EH (cell line): ENCODE measurements around the gene WBP2NL.

Experiments
- DNase-seq: peaks from one replicate; pipeline ENCODE4 v3.0.0-alpha.2; 2015; ENCODE audit warnings: low read depth

Gene WBP2NL

DNA sequence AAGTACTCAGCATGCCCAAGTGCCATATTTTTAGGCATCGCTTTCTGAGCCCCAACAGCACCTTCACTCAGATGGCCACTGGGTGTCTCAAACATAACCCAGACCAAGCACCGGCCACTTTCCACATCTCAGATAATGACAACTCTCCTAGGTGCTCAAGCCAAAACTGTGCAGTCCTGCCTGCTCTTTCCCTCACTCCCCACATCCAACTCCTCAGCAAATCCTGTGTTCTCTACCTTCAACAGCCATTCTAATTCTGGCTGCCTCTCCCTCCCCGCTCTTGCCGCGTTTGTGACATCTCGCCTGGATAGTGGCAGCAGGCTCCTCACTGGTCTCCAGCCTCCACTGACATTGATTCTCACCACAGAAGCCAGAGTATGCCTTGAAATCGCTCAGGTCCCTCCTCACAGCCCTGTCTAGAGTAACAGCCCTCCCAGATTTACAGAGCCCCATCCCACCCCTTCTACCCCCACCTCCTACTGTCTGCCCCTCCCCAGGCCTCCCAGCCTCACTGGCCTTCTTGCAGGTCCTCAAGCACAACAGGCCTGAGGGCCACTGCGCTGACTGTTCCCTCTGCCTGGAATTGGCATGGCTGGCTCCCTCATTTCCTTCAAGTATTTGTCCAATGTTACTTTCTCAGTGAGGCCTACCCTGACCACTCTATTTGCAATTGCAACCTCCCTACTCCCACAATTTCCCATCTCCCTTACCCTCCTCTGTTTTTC, 74.2 kb downstream of the WBP2NL start:
- DNase-seq: no peak

GRCh38 chr22:42073621-42074041, 75.0 kb downstream of the WBP2NL start:
- no peak for DNase-seq

DNA sequence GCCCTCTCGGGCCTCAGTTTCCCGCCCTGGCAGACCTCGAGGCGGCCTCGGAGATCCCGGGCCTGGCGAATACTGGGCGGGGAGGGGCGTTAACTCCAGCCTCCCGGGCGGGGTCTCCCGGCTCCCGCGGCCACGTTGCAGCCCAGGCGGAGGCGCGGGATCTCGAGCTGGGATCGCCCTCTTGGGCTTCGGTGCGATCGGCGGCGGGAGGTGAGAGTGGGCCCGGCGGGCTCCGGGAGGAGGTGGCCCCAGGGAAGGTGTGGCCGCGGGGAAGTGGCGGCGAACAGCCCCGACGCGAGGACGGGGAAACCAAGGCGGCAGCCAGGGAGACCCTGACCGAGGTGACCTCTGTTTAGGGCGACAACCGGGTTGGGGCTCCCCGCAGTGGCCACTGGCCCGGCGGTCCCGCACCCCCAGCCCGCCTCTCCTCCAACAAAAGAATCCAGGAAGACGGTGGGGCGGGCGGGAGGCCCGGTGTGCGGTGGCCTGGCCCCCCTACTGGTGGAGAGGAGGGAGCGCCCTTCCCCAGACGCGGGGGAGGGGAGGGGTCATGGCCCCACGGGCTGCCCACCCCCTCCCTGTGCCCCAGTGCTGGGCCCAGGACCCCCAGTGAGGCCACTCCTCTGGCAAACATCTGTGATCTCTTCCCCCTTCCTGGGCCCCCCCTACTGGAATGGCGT, 75.7 kb downstream of the WBP2NL start, which contains the start of gene PHETA2:
Gene PHETA2 (plus strand): TSS at position 117 of the 680 bp plus-strand sequence. CDS start 3,046 bp downstream, outside the sequence.
- peak; percentile 68 for DNase-seq

DNA sequence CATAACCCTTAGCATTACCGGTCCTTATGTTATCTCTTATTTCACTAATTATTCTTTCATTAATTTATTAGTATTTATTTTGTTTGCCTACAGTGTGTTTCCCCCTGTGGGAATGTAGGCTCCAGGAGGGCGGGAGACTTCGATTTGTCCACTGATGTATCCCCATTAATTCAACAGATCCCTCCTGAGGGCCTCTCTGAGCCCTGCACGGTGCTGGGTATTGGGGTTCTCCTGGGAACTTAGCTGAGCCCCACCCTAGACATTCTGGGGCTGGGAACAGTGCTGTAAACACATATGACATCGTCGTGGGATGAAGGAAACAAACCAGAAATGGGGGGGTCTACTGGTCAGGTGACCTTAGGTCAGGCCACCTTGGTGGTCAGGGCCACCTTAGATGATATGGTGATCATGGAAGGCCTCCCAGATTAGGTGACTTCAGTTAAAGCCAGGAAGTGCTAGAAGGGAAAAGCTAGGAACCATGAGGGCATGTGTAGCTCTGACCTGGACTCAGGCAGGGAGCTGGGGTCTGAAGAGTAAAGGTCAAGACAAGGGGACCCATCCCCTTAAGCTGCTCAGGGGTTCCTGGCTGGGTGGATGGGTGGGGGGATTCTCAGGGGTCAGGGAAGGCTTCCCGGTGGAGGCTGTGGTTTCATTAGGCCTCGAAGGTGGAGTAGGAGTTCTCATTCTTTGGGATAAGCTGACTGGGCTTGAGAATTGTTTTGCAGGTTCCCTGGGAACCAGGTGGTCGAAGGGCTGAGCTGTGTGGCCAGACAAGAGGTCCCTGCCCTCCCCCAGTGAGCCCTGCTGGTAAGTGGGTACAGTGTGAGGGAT, 76.5 kb downstream of the WBP2NL start:
- DNase-seq: no peak

- DNase-seq: no peak
Measured at GRCh38 chr22:42076764-42077485, 78.3 kb downstream of the WBP2NL start.

DNA sequence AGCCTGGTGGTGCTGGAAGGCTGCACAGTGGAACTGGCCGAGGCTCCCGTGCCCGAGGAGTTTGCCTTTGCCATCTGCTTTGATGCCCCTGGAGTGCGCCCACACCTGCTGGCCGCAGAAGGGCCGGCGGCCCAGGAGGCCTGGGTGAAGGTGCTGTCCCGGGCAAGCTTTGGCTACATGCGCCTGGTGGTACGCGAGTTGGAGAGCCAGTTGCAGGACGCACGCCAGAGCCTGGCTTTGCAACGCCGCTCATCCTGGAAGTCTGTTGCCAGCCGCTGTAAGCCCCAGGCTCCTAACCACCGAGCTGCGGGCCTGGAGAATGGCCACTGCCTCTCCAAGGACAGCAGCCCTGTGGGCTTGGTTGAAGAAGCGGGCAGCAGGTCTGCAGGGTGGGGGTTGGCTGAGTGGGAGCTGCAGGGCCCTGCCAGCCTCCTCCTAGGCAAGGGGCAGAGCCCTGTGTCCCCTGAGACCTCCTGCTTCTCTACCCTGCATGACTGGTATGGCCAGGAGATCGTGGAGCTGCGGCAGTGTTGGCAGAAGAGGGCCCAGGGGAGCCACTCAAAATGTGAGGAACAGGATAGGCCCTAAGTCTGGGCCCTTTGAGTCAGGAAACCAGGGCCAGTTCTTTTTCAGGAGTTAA, 79.0 kb downstream of the WBP2NL start:
- no peak for DNase-seq
